Activated effector memory CD4-positive, alpha-beta T cell treated with Interleukin-2 at 50 U/mL for 16 hours (primary cell): ENCODE results near the gene TMEM120A.

Source experiments
- DNase-seq: peaks from one replicate; pipeline ENCODE4 v3.0.0-alpha.2; 2020

TMEM120A gene

DNA sequence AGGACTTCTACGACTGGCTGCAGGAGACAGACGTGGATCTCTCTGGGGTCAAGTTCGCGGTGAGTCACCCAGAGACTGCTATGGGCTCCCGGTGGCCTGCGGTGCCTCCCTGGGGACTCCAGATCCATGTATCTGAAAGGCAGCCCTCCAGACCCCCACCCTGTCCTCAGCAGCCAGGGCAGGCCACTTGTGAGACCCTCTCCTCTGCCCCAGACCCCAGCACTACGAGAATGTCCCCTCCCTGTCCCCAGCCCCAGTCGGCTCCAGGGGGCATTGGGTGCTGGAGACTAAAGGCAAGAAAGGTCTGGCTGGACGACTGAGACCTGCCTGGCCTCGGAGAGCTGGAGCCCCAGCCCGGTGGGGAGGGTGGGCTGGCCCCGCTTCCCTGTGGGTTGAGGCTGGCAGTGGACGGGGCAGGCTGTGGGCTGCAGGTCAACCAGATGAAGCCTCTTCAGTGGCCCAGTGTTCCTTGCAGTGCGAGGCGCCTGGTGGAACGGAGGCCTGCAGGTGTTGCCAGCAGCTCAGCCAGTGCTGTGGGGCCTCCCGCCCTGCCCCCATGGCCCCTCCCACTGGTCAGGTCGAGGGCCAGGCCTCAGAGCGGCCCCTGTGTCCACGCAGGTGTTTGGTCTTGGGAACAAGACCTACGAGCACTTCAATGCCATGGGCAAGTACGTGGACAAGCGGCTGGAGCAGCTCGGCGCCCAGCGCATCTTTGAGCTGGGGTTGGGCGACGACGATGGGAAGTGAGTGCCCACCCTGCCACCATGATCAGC lies 13.8 kb downstream of the TMEM120A start:
- DNase-seq, result no peak

DNA sequence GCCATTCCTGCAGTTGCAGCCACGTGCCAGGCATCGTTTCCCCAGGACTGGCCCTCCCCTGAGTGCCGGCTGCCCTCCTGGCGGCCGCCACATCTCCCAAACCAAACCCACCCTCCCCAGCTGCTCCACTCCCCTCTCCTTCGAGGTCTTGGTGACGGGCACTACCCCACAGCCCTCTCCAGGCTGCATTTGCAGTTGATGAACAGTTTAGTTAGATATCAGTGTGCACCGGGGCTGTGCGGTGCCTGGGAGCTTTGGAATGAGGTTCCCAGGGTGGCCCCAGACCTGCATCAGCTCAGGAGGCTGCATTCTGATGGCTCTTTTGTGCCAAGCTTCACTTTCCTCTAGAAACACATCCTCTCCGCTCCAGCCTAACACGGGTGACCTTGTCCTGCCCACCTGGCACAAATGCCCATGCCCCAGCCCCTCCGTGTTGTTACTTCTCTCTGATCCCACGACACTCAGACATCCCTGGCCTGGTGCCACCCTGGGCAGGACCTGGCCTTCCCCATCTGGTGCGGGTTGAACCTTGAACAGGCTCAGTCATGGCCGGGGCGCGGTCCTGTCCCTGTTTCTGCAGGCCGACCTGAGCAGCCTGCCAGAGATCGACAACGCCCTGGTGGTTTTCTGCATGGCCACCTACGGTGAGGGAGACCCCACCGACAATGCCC lies 14.5 kb downstream of the TMEM120A start:
- no peak for DNase-seq

DNA sequence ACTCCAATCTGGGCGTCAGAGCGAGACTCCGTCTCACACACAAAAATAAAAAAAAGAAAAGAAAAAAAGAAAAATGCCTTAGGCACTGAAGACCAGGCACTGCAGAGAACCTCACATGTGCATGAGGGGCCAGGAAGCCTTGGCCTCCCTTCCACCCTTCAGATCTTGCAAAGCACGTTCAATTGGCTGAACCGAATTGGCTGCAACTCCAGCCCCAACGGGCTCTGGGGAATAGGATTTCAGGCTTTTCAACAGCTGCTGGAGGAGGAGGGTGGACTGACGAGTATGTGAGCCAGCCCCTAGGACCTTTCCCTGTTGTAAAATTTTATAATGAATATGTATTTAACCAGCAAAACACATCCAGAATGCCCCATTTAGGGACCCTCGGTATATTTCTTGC lies 16.7 kb downstream of the TMEM120A start:
- DNase-seq, result no peak

DNA sequence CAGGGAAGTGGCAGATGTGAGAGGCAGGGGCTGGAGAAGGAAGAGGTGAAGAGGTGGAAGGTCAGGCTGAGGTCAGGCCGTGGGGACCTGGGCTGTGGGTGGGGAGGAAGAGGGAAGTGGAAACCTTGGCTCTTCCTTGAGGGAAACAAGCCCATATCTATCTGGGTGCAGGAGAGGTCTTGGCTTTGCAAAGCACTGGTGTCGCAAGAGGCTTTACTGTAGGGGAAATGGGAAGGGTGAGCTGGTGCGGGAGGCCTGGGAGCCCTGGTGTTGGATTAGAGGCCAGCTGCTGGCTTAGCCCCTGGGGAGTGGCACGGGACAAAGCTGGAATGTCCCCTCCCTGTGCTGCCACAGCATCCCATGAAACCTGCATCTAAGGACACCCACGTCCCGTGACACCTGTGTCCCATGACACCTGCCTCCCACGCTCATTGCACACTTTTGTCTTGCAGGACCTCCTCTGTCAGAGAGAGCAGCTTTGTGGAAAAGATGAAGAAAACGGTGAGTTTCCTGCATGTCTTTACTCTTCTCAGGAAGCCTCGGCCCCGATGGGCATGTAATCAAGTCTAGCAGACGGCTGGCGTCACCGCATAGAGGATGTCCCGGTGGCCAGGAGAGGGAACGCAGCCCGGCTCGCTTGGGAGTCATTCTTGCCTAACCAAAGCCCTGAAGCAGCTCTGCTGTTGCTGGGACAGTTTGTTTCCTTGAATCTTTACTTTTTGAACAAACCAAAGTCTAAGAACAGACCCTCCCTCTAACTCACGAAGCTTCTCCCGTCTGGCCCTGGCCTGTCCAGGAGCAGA lies 22.2 kb downstream of the TMEM120A start:
- DNase-seq, result no peak

DNA sequence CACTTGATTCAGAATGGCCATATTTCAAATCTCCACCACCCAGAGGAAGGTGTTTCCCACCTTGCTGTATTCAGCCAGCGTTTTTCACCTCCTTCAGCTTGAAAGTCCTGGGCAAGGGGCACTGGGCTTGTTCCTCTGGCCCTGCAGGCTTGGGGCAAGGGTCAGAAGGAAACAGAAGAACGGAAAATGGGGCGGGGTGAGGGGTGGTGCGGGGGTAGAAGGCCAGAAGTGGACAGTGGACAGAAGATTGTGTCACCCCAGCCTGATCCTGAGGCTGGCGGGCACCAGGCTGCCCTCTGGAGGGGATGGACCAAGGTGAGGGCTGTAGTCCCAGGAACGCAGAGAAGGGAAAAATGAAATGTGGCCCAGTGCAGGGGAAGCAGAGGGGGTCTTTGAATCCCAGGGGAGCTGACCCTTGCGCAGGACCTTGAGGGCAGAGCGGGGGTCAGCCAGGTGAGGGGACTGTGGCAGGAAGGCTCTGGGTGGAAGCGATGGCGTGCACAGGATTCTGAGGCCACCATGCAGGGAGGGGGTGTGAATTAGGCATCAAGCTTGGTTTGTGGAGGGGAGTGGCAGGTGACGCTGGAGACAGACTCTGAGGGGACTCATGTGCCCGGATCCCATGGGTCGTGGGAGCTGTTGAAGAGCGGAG lies 23.0 kb downstream of the TMEM120A start:
- DNase-seq, result no peak

DNA sequence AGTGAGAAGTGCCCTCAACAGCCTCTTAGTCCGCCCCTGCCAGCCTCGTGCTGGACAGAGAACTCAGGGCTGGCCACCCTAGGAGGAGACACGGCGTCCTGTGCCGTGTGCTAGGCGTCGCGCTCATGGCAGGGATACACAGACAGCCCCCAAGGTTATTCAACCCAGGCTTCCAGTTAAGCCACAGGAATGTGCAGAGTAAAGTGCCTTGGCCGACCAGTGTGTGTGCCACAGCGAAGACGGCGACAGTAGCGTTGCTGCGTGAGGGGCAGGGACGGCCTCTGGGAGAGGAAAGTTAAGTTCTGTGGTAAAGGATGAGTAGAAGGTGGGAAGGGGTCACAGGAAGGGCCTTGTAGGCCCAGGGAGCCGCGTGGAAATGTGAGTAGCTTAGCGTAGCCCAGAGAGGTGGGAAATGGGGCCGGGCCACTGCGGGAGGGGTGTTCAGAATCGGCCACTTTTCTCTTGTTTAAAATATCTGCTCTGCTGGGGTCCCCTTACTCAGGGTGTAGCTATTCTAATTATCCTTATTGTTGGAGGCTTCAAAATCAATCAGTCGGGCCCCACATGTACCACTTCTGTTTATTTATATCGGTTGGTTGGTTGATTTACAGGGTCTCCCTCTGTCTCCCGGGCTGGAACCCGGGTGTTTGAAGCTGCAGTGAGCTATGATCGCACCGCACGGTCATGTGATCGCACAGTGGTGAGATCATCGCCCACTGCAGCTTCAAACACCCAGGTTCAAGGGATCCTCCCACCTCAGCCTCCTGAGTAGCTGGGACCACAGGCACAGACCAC lies 24.5 kb downstream of the TMEM120A start:
- DNase-seq, result no peak

DNA sequence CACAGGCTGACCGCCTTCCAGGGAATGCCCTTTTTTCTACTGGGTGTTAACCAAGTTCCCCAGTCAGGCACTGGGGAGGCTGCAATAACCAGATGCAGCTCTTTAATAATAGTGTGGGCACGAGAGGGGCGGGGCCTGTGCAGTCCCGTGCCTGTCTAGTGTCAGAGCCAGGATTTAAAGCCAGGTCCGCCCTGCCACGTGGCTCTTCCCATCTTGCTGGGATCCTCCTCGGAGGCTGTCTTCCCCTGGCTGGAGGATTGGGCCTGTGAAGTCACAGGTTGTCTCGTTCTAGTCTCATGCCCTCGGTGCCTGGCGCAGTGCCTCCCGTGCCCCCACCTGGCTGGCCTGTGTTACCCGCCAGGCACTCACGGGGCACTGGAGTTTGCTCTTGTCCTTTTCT lies 25.2 kb downstream of the TMEM120A start:
- no peak for DNase-seq

DNA sequence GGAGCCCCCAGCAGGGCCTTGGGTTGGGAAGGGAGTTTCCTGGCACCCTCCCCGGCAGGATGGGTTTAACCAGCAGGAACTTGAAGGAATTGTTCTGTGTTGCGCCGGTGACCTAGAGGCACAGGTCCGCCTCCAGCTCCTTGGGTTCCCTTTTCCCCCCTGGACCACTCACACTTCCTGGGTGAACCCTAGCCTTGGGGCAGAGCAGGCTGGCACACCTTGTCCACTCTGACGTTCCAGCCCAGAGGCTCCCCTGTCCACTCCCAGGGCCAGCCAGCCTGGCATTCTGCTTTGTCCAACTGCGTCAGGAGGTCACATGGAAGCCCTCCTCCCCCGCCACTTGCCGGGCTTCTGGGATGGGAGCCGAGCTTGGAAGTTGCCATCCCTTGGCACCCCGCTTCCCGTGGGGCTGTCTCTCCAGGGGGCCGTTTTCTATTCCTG lies 25.8 kb downstream of the TMEM120A start:
- no peak for DNase-seq

DNA sequence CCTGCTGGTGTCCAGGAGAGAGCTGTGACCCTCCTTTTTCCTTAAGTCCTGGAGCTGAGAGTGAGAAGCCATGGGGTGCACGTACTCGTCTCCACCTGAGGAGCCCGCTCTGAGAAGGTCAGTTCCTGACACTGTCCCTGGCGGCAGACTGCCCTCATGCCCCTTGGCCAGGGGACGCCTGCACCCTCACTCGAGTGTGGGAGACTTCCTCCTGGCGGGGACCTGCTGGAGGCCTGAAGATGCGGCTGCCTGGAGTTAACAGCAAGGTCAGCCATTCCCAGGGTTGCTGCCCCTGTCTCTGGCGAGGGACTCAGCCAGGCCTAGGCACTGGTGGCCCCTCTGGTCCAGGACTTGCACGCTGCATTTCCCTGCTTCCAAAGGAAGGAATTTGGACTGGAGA lies 26.4 kb downstream of the TMEM120A start:
- no peak for DNase-seq

DNA sequence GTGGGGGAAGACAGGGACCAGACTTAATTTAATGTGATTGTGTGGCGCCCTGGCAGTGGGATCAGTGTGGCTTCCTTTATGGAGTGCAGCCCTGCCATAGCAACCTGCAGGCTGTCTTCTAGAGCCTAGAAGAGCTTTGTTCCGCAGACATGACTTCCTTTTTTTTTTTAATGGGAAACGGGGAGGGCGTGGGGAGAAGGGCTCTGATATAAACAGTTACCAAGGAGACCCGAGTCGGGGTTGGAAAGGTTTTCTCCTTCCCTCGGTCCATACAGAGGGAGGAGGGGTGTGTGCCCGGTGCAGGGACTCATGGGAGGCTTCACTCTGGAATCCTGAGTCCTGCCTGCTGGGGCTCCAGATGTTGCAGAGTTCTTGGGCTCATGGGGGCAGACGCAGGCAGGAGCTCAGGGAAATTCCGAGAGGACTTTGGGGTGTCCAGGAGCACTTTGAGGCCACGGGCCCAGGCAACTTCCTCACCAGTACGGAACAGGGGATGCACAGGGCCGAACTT lies 26.9 kb downstream of the TMEM120A start:
- no peak for DNase-seq

DNA sequence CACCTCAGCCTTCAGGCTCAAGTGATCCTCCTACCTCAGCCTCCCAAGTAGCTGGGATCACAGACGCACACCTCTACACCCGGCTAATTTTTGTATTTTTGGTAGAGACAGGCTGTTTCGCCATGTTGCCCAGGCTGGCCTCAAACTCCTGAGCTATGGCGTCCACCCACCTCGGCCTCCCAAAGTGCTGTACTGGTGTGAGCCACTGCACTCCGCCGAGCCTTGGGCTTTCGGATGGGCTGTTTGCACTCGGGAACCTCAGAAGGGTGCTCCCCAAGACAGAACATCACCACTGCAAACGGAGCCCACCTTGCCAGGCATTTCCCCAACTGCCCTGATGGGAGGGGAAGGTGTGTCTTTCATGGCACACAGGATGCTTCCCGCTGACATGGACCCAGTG lies 27.3 kb downstream of the TMEM120A start:
- no peak for DNase-seq

DNA sequence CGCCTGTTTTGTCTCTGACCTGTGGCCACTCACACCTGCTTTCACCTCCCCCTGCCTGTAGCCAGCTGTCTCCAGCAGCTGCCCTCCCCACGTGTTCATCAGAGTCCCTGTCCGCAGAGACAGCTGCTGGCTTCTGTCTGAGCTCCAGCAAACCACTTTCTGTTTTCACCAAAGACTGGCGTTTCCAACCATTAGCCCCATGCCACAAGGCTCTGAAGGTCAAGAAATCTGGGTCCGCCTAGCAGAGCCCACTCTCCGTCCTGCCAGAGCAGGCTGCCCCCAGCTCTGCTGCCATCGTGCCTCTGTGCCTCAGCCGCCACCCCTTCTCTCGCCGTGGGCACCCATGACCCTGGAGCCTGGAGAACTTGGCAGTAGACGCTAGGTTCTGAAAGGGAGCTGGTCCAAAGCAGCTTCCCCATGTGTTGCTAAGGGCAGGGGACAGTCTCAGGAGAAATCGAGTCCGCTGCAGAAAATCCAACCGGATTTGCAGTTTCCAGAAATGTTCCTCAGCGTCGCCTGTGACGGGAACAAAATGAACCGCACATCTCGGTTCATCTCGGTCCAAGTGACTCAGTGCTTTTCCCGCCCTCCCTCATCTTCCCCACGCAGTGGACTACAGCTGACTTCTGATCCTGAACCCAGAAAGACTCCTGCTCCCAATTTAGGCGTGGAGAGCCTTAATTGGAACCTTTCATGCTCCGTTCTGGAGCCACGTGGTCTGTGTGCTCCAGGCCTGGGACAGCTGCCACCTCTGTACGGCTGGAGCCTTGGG lies 28.0 kb downstream of the TMEM120A start:
- DNase-seq, result no peak

DNA sequence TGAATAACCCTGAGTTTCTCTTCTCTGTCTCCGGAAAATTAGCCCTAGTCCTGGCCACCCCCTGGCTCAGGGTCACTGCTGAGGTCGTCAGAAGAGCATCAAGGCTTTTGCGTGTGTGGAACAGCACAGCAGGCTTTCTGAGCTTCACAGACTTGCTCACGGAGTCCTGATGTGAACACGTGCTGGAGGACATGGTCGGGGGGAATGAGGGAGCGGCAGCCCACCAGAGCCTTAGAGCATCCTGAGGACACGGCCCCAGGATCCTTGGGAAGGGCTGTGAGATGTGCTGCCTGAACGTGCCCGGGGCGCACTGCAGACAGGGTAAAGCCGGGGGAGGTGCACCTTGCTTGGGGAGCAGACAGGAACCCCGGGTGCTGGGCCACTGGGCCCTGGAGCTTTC lies 28.8 kb downstream of the TMEM120A start:
- DNase-seq, result no peak

DNA sequence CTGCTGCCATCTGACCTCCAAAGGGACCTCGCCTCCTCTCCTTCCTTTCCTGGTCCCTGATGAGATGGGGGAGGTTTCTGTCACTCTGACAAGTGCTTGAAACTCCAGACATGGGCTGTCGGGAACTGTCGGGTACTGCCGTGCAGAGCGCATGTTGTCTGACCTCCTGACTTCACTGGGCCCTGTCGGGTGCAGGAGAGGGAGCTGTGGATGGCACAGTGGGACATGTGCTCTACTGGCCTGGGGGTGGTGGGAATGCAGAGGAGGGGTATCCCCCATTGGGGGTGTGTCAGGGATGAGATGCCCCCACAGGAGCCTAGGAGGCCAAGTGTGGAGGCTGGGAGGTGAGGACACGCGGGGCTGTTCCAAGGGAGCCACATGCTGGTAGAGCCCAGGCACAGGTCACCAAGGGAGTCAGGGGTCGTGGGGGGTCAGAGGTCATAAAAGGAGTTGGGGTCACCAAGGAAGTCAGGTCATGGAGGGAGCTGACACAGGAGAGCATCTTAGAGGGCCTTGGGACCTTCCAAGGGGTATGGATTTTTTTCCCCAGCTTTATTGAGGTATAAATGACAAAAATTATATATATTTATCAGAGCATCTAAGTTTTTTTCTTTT lies 30.9 kb downstream of the TMEM120A start:
- DNase-seq, result no peak

DNA sequence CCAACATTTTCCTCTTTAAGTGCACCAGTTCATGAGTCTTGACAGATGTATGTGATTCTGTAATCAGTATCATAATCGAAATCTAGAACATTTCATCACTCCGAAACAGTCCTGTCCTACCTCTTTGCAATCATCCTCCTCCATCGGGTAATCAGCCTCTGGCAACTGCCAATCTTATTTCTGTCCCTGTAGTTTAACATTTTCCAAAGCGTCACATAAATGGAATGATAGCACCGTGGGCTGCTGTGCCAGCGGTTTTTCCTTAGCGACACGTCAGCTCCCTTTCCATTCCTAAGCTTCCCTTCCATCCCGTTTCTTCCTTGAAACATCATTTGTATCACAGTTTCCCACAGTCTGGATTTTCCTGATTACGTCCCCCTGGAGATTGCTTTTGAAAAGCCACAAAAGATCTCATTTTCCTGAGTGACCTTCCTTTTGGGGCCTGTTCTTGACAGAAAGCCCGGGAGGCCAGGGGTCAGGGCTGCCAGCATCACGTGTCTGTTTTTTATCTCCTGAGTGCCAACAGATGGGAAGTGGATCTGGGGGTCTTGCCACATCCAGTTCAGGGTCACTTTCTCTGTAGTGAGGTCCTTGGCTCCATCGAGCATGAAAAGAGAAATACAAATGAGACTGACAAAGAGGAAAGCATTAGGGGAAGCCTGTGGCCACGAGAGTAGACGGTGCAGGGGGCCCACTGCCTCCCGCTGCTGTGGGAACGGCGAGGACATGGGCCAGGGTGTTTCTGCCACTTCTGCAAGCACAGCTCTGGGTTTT lies 31.6 kb downstream of the TMEM120A start:
- DNase-seq, result no peak

DNA sequence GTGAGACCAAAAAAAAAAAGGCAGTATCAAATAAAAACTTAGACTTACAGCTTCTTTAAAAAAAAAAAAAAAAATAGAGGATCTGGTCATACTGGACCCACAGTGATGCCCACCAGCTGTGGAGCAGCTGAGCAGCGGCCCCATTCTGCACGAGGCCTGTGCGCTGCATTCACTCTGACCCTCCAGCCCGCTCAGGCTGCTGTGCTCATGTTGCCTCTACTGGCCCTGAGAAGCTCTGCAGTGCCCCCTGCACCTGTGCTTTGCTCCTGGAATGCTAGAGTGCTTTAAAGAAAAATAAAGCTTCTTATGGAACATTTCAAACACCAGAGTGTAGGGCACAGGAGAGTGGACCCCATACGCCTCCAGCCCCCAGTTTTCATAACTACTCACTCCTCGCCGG lies 33.2 kb downstream of the TMEM120A start:
- no peak for DNase-seq

DNA sequence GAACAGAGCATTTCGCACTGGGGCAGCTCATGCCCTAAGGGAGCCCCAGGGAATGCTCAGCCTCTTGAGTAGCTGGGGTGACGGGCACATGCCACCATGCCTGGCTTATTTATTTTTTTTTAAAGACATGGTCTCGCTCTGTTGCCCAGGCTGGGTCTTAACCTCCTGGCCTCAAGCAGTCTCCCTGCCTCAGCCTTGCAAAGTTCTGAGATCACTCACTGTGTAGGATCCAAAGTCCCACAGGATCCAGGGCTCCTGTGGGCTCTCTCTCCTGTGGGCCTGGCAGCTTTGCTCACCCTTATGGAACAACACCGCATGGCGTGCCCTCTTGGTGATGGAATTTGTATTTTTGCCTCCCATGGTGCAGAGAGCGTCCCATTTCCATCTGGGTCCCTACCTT lies 34.0 kb downstream of the TMEM120A start:
- DNase-seq, result no peak

DNA sequence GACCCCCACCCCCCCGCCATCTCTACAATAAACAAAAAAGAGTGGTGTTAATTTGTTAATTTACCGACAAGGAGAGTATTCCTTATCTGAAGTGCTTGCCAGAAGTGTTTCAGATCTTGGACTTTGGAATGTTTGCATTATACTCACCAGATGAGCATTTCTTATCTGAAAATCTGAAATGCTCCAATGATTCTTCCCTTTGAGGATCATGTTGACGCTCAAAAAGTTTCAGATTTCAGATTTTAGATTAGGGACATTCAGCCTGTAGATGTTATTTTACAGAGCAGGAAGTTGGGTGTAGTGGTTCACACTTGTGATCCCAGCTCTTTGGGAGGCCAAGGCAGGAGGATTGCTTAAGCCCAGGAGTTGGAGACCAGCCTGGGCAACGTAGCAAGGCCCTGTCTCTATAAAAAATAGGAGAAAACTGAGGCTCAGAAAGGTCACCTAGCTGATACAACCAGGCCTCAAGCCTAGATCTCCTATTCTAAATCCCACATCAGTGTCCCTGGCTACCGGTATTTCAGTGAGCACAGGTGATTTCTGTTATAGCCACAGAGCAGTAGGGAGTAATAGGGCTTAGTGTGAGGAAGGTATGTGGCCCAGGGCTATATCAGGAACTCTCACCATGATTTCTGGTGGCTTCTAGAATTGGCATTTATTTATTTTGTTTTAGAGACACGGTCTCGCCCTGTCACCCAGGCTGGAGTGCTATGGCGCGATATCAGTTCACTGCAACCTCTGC lies 35.4 kb downstream of the TMEM120A start:
- no peak for DNase-seq

DNA sequence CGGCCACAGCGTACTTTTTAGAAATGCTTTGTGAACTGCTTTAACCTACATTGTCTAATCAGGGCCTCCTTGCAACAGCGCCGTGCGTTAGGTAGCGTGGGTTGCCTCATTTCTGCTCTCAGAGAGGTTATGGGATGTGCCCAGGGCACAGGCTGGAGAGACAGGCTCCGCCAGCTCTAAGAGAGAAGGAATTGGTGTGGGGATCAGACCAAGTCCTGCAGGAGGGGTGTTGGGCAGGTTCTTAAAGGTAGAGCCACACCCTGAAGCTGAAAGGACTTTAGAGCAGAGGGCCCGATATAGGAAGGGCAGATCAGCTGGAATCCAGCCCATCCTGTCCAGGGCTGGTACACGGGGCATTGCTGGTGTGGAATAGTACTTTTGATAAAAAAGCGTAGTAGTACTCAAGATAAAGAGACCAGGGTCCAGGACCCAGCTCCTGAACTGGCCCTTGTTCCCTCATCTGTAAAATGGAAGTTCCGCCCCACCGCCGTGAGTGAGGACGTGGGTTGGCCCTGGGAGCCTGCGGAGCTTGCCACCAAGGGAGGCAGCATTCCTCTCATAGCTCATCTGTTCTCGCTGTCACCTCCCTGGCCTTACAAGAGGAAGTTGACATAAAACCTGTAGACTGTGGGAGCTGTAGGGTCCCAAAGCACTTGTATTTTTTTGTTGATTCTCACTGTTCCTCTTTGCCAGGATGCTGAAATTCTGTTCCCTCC lies 37.2 kb downstream of the TMEM120A start:
- DNase-seq, result no peak
